ENCODE results near the gene ACAD11. TPM values are rescaled to one million over a fixed set of nuclear protein-coding genes. Genes with fewer than 3 reads are reported as not detected.

ACAD11 gene
- total RNA-seq, 1 experiment from 2014 or later = 15.6 TPM

- TF ChIP-seq CTCF (conservative IDR thresholded peaks at IDR 0.05) = no peak
- H3K9me3 Mint-ChIP-seq = no peaks in the 10 kb centered on the region
- H3K27ac ChIP-seq (ENCODE audit: insufficient read length, low read depth, low read length) = no peak overlapping the region
Observed at GRCh38 chr3:132657869-132658747, 1.5 kb downstream of the ACAD11 start.

More at GRCh38 chr3:132657869-132658747, 1.5 kb downstream of the ACAD11 start:
- Histone ChIP-seq H3K18ac (ENCODE audit: insufficient read length, low read depth, low read length) (no peak overlapping the region), H4K20me1 (ENCODE audit: control insufficient read depth, insufficient read depth, insufficient read length) (no peaks in the 10 kb centered on the region), H4K91ac (ENCODE audit: insufficient read length, low read depth, low read length) (no peak overlapping the region), H2BK20ac (ENCODE audit: low read depth, low read length, poor library complexity, severe bottlenecking) (no peak overlapping the region), H2AFZ (ENCODE audit: low read length) (no peak overlapping the region), H2BK12ac (ENCODE audit: insufficient read length, low read depth, low read length) (no peak overlapping the region), H2BK15ac (ENCODE audit: low read depth, low read length) (no peak overlapping the region), H3K4me1 (ENCODE audit: insufficient read depth, low read length) (no peaks in the 10 kb centered on the region), H3K79me1 (ENCODE audit: insufficient read depth, low read depth, low read length, poor library complexity, severe bottlenecking) (no peaks in the 10 kb centered on the region), H2BK5ac (ENCODE audit: insufficient read length, low read length) (no peak overlapping the region), H2AK5ac (ENCODE audit: insufficient read length, low read length) (no peak overlapping the region), H3T11ph (ENCODE audit: low read length) (no peak overlapping the region), H3K9me3 (ENCODE audit: control insufficient read depth, low read depth, low read length) (no peaks in the 10 kb centered on the region), H2BK120ac (ENCODE audit: low read depth, low read length, poor library complexity, severe bottlenecking) (no peak overlapping the region), H4K5ac (ENCODE audit: insufficient read length, low read depth, low read length) (no peak overlapping the region), H3K79me2 (ENCODE audit: insufficient read depth, low read length) (peaks cover 4% of the 10 kb centered on the region; the same call in 1 of the 2 replicates), H3K9ac (ENCODE audit: extremely low read depth, insufficient read length, low read length) (no peak overlapping the region), H4K8ac (replicated peaks; ENCODE audit: insufficient read length, low read depth, low read length) (no peak overlapping the region), H3K14ac (ENCODE audit: insufficient read depth, low read length) (no peak overlapping the region), H3K23ac (ENCODE audit: insufficient read length, low read depth, low read length) (no peak overlapping the region), H3K56ac (ENCODE audit: insufficient read length, low read depth, low read length) (no peak overlapping the region), H3K4ac (ENCODE audit: low read depth, low read length) (no peak overlapping the region), H3K27me3 (ENCODE audit: insufficient read depth, low read length) (no peaks in the 10 kb centered on the region), H3K4me2 (ENCODE audit: insufficient read depth, insufficient read length, low read length) (no peak overlapping the region), H3K23me2 (ENCODE audit: insufficient read length, low read depth, low read length, poor library complexity, severe bottlenecking) (peaks cover 12% of the 10 kb centered on the region)
- Mint-ChIP-seq H3K27me3 (ENCODE audit: low read depth) (no peaks in the 10 kb centered on the region), H3K36me3 (ENCODE audit: insufficient read depth in 1 of 3, low read depth in 3 of 3) (no peaks in the 10 kb centered on the region), H3K27ac (no peak overlapping the region), H3K4me3 (peak overlapping the region; percentile 95 to 98; a peak in 4 of 5 replicates), H3K4me1 (peaks cover 14 to 19% of the 10 kb centered on the region in 2 experiments)
- DNase-seq = no peak
- no CpG with 5 or more reads among the region's 8 CpGs for WGBS (ENCODE audit: extremely low coverage, insufficient read length, low lambda C conversion rate)
